Kidney (tissue), 14 donors: ENCODE results near the gene TACSTD2. TPM values are rescaled to one million over a fixed set of nuclear protein-coding genes. Genes with fewer than 3 reads are reported as not detected.

Experiments used
- DNase-seq, 5 donors: peaks; one replicate each; pipeline ENCODE4 v3.0.0-alpha.2; 2013 to 2020
- FAIRE-seq: peaks from 2 replicates; lab custom pipeline; 2012; peaks lifted over from hg19 to GRCh38; lab: Jason Lieb, UNC
- H3K27ac ChIP-seq, 2 donors: one replicate each; pipeline ENCODE4 v1.7.0; 2013; ENCODE audit warnings: low read depth in 2 of 2, low read length in 2 of 2, inconsistent platforms in 1 of 2
- H3K27me3 ChIP-seq: one replicate; pipeline ENCODE4 v1.7.1; 2013; ENCODE audit warnings: low read length, inconsistent platforms; ENCODE audit not compliant: control insufficient read depth, insufficient read depth
- H3K36me3 ChIP-seq, 3 donors: one replicate each; pipeline versions ENCODE4 v1.7.0 to v1.7.1; 2013; ENCODE audit warnings: low read length in 3 of 3, control low read depth in 1 of 3, inconsistent platforms in 1 of 3; ENCODE audit not compliant: insufficient read depth in 3 of 3, control insufficient read depth in 2 of 3
- H3K4me1 ChIP-seq, 3 donors: one replicate each; pipeline versions ENCODE4 v1.7.0 to v1.7.1; 2013; ENCODE audit warnings: low read length in 3 of 3, inconsistent platforms in 1 of 3, low read depth in 1 of 3; ENCODE audit not compliant: control insufficient read depth in 2 of 3, insufficient read depth in 2 of 3
- H3K4me3 ChIP-seq, 3 donors: one replicate each; pipeline versions ENCODE4 v1.7.0 to v1.8.1; 2013; ENCODE audit warnings: low read length in 3 of 3, control low read depth in 1 of 3, inconsistent platforms in 1 of 3
- H3K9ac ChIP-seq, 3 donors: one replicate each; pipeline versions ENCODE4 v1.7.0 to v1.7.1; 2013; ENCODE audit warnings: low read length in 3 of 3, control low read depth in 1 of 3, inconsistent platforms in 1 of 3
- H3K9me3 ChIP-seq, 3 donors: one replicate each; pipeline versions ENCODE4 v1.7.0 to v1.7.1; 2013; ENCODE audit warnings: low read length in 3 of 3, control low read depth in 1 of 3, inconsistent platforms in 1 of 3; ENCODE audit not compliant: control insufficient read depth in 2 of 3, insufficient read depth in 1 of 3
- CTCF ChIP-seq: IDR thresholded peaks from 3 replicates; pipeline ENCODE4 v1.5.1; 2012; ENCODE audit warnings: mild to moderate bottlenecking, moderate library complexity, borderline replicate concordance; ENCODE audit not compliant: insufficient read depth; ENCODE audit errors: extremely low read depth
- intact Hi-C: fragments of 100-400 bp; cut with DNase I; formaldehyde crosslinking; loops from one replicate; pipeline ENCODE4 v1.11.1; 2022
- polyA plus RNA-seq: library from polyadenylated mRNA; stranded (reverse); fragments of 350-450 nt; fragmentation: Illumina TruSeq; extraction: RNeasy Lipid Tissue Mini Kit (QIAGEN cat#74804); gene quantifications from one replicate; pipeline ENCODE4 v1.2.3, GENCODE V29; 2014; ENCODE audit warnings: low read depth, low replicate concordance; ENCODE audit not compliant: insufficient read depth
- total RNA-seq: library from RNA; stranded (reverse); fragmentation: NEBNext Ultra II Directional; extraction: Animal tissue kit (Norgen Biotek cat#: 25700); gene quantifications from one replicate; pipeline ENCODE4 v1.2.1, GENCODE V29; 2021
- donor health status: control.
- donor health status: control.
- donor health status: control.
- donor health status: control.
- donor health status: control.
- donor health status: DM: yes; HTN: yes; CAD: no.
- donor health status: Normal renal cell carcinoma (clear cell type).

TACSTD2 gene
- total and polyA plus RNA-seq, 2 donors from 2014 or later: 127 to 502 TPM

DNA sequence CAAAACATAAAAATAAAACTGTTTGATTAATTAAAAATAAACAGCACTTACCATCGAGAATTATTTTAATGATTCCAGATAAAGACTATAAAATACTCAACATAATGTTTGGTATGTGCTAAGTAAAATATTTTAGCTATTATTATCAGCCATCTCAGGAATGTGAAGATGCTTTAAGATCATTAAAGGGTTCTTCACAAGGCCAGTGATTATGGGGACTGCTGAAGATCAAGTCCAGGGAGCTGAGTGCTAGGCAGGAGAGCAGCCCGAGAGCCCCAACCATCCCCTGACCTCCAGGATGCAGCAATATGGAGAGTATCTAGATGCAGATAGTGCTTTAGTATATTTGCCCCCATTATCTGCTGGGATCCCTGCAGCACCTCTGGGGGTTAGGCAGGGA lies 4.6 kb upstream of the TACSTD2 start:
- DNase-seq: no peak
- H3K4me3 ChIP-seq: no peak overlapping the region
- no peaks in the 10 kb centered on the region for H3K27me3 ChIP-seq
- H3K4me1 ChIP-seq: peaks cover 0 to 8% (median 0%) of the 10 kb centered on the region in 3 donors
- H3K36me3 ChIP-seq: no peaks in the 10 kb centered on the region
- no peak for TF ChIP-seq CTCF
- H3K9ac ChIP-seq: no peak overlapping the region
- no peak overlapping the region for H3K27ac ChIP-seq
- H3K9me3 ChIP-seq: no peaks in the 10 kb centered on the region
- intact Hi-C loops: no loop called here
- no peak for FAIRE-seq

DNA sequence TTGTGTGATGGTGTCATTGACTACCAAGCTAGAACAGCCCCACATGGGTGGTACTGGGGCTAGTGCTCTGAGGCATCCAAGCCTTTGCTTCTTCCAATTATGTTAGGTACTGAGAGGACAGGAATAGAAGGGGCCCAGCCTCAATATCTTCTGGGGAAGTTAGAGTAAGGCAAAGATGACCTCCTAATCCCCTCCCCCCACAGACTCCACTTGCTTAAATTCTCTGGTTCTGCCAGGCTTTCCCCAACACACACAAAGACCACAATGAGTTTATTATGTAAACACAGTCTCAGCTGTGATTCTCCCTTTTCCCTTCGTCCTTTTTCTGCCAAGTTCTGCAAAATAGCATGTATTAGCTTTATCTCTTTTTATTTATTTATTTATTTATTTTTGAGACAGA lies 3.1 kb upstream of the TACSTD2 start:
- H3K27ac ChIP-seq: no peak overlapping the region
- no peak for TF ChIP-seq CTCF
- no peak overlapping the region for H3K4me3 ChIP-seq
- no peak overlapping the region for H3K9ac ChIP-seq
- no peaks in the 10 kb centered on the region for H3K9me3 ChIP-seq
- peaks cover 0 to 8% (median 0%) of the 10 kb centered on the region in 3 donors for H3K4me1 ChIP-seq
- FAIRE-seq: no peak
- H3K27me3 ChIP-seq: peaks cover 5% of the 10 kb centered on the region
- DNase-seq: no peak
- intact Hi-C loops: no loop called here
- no peaks in the 10 kb centered on the region for H3K36me3 ChIP-seq

DNA sequence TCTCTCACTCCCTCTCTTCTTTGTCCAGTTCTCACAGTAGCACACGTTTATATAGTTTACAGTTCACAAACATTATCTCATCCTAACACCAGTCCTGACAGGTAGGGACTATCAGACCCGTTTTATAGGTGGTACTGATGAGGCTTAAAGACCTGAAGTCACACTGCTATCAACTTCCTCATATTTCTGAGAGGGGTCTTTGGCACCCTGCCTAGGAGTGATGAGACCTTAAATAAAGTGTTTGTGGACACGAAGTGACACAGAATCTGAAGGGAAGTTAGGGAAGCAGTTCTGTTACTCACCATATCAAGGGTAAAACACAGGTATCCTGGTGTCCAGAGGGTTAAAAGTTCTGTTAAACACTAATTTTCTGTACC lies 590 bp upstream of the TACSTD2 start:
- peaks cover 0 to 6% (median 0%) of the 10 kb centered on the region in 3 donors for H3K4me1 ChIP-seq
- DNase-seq: no peak
- TF ChIP-seq CTCF: no peak
- peak overlapping the region in 2 of 3 donors; percentile 39 to 47 for H3K9ac ChIP-seq
- no peak for FAIRE-seq
- peak overlapping the region; percentile 28 to 42 (median 38) for H3K4me3 ChIP-seq
- H3K36me3 ChIP-seq: no peaks in the 10 kb centered on the region
- no peaks in the 10 kb centered on the region for H3K9me3 ChIP-seq
- peak overlapping the region; percentile 90 to 91 for H3K27ac ChIP-seq
- H3K27me3 ChIP-seq: peaks cover 10% of the 10 kb centered on the region
- intact Hi-C loops: no loop called here

DNA sequence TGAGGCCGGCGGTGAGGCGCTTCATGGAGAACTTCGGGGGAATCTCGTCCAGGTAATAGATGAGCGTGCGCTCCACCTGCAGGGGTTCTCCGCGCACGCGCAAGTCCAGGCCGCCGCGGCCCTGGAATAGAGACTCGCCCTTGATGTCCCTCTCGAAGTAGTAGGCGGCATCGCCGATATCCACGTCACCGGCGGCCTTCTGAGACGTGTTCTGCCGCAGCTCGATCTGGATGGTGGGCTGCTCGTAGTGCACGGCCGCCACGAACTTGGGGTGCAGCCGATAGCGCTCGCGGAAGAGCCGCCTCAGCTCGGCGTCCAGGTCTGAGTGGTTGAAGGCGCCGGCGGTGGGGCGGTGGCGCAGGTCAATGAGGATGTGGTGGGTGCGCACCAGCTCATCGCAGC lies 726 bp downstream of the TACSTD2 start:
- H3K9ac ChIP-seq: peak overlapping the region in 1 of 3 donors; percentile 47
- no peak for FAIRE-seq
- DNase-seq: peak; percentile 35 to 78 (median 55)
- H3K4me1 ChIP-seq: peaks cover 0 to 6% (median 0%) of the 10 kb centered on the region in 3 donors
- no peaks in the 10 kb centered on the region for H3K9me3 ChIP-seq
- H3K36me3 ChIP-seq: no peaks in the 10 kb centered on the region
- intact Hi-C loops: no loop called here
- peak overlapping the region; percentile 32 to 52 (median 42) for H3K4me3 ChIP-seq
- H3K27me3 ChIP-seq: peaks cover 10% of the 10 kb centered on the region
- peak overlapping the region; percentile 90 to 91 for H3K27ac ChIP-seq
- TF ChIP-seq CTCF: no peak
